ENCODE measurements around the gene ANKRD34B. TPM values are rescaled to one million over a fixed set of nuclear protein-coding genes. Genes with fewer than 3 reads are reported as not detected.
A peak's percentile ranks its signal among the peaks of the same experiment; 100 is the strongest.

Gene ANKRD34B
- total RNA-seq, 1 experiment from 2014 or later: 1.6 TPM

- no peak for TF ChIP-seq RELA (CRISPR knock-in tag; IDR thresholded peaks at IDR 0.05; ENCODE audit: borderline replicate concordance)
Measured at GRCh38 chr5:80597500-80597899, 27.4 kb upstream of the ANKRD34B start (continued).

GRCh38 chr5:80594810-80595209 lies 24.7 kb upstream of the ANKRD34B start:
- DNase-seq (ENCODE audit: low spot score) (no peak), ATAC-seq (no peak)
- Mint-ChIP-seq H3K27me3 (ENCODE audit: low read depth) (no peaks in the 10 kb centered on the region), H3K4me1 (peaks cover 8% of the 10 kb centered on the region), H3K4me3 (no peak overlapping the region), H3K27ac (no peak overlapping the region; the same call in 1 of the 2 replicates), H3K36me3 (no peaks in the 10 kb centered on the region), H3K9me3 (no peaks in the 10 kb centered on the region)
- ChIA-PET POLR2A (no interaction called here), CTCF (no interaction called here)
- TF ChIP-seq FOXP1 (CRISPR knock-in tag; IDR thresholded peaks at IDR 0.05; ENCODE audit: borderline replicate concordance) (no peak), PRDM15 (CRISPR knock-in tag; IDR thresholded peaks at IDR 0.05) (no peak), TEAD4 (CRISPR knock-in tag; IDR thresholded peaks at IDR 0.05) (no peak), ZNF138 (CRISPR knock-in tag; conservative IDR thresholded peaks at IDR 0.05) (no peak)

GRCh38 chr5:80592761-80593160 lies 22.7 kb upstream of the ANKRD34B start:
- CTCF ChIA-PET: interaction anchor here (0.5 to 1.4 kb wide), 2 partner anchors 22 to 247 kb away, joined by 4 to 5 read pairs; no protein-coding TSS in a partner anchor
- TF ChIP-seq JAZF1 (CRISPR knock-in tag; IDR thresholded peaks at IDR 0.05) (no peak), FOXP4 (CRISPR knock-in tag; IDR thresholded peaks at IDR 0.05) (no peak), USF1 (CRISPR knock-in tag; IDR thresholded peaks at IDR 0.05) (no peak), PRDM15 (CRISPR knock-in tag; IDR thresholded peaks at IDR 0.05) (no peak), USF2 (CRISPR knock-in tag; IDR thresholded peaks at IDR 0.05) (no peak), ATF6 (CRISPR knock-in tag; IDR thresholded peaks at IDR 0.05) (no peak), IRF1 (CRISPR knock-in tag; IDR thresholded peaks at IDR 0.05) (no peak), ZNF263 (CRISPR knock-in tag; IDR thresholded peaks at IDR 0.05; ENCODE audit: low read depth) (no peak), TEAD1 (CRISPR knock-in tag; IDR thresholded peaks at IDR 0.05) (no peak), ZNF138 (CRISPR knock-in tag; conservative IDR thresholded peaks at IDR 0.05) (no peak)

More at GRCh38 chr5:80592761-80593160, 22.7 kb upstream of the ANKRD34B start:
- Mint-ChIP-seq H3K36me3 (no peaks in the 10 kb centered on the region), H3K27ac (no peak overlapping the region; the same call in 1 of the 2 replicates), H3K9me3 (no peaks in the 10 kb centered on the region), H3K4me1 (peaks cover 8% of the 10 kb centered on the region), H3K4me3 (no peak overlapping the region), H3K27me3 (ENCODE audit: low read depth) (no peaks in the 10 kb centered on the region)
- DNase-seq (ENCODE audit: low spot score) (no peak), ATAC-seq (peak; percentile 61)
- POLR2A ChIA-PET: interaction anchor here (0.6 kb wide), 2 partner anchors 104 to 105 kb away, joined by 3 read pairs; partner anchors contain the start of gene FAM151B

Measured in WTC11 (cell line).